Astrocyte (in vitro differentiated cells and primary cell): ENCODE data around the gene POLR3GL.

Experiments
- CTCF ChIP-seq: IDR thresholded peaks from 2 replicates; pipeline ENCODE4 v1.5.1; 2011; ENCODE audit warnings: low read depth, mild to moderate bottlenecking, inconsistent platforms, low read length, moderate library complexity; ENCODE audit not compliant: insufficient read depth
- EZH2 ChIP-seq: IDR thresholded peaks from 2 replicates; pipeline ENCODE4 v1.6.1; 2012; ENCODE audit warnings: mild to moderate bottlenecking, low read length, inconsistent platforms; ENCODE audit not compliant: insufficient read depth

DNA sequence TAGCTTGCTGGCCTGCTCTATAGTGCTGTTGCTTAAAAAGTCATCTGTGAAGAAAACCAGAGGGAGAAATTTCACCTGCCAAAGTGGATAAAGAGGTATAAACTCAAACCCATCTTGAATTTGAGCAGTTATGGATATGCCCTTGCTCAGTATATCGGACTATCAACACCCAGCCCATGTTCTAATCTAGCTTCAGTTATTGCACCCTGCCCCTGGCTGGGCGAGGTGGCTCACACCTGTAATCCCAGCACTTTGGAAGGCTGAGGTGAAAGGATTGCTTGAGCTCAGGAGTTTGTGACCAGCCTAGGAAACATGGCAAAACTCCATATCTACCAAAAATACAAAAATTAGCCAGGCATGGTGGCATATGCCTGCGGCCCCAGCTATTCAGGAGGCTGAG, 20.0 kb upstream of the POLR3GL start:
- TF ChIP-seq CTCF (no peak), EZH2 (no peak)
